ENCODE results near the gene OBSCN. TPM values are rescaled to one million over a fixed set of nuclear protein-coding genes. Genes with fewer than 3 reads are reported as not detected.

OBSCN gene
- total RNA-seq, 1 donor from 2014 or later = 25.7 TPM

GRCh38 chr1:228299901-228300300, 92.1 kb downstream of the OBSCN start:
- H3K9me3 Mint-ChIP-seq (ENCODE audit: unreplicated experiment) = peaks cover 27% of the 10 kb centered on the region
- H3K4me1 Mint-ChIP-seq (ENCODE audit: low read depth, unreplicated experiment) = no peaks in the 10 kb centered on the region
- H3K4me3 Mint-ChIP-seq (ENCODE audit: unreplicated experiment) = no peak overlapping the region
- H3K36me3 Mint-ChIP-seq (ENCODE audit: unreplicated experiment) = peaks cover 71% of the 10 kb centered on the region
- no peak for TF ChIP-seq CTCF (IDR thresholded peaks at IDR 0.05; ENCODE audit: partially characterized antibody, unreplicated experiment)
- DNase-seq = no peak
- no peak overlapping the region for H3K27ac Mint-ChIP-seq (ENCODE audit: unreplicated experiment)
- peaks cover 3% of the 10 kb centered on the region for H3K27me3 Mint-ChIP-seq (ENCODE audit: unreplicated experiment)

- DNase-seq = no peak
- H3K4me1 Mint-ChIP-seq (ENCODE audit: low read depth, unreplicated experiment) = no peaks in the 10 kb centered on the region
- no peak overlapping the region for H3K4me3 Mint-ChIP-seq (ENCODE audit: unreplicated experiment)
- peaks cover 25% of the 10 kb centered on the region for H3K9me3 Mint-ChIP-seq (ENCODE audit: unreplicated experiment)
- H3K36me3 Mint-ChIP-seq (ENCODE audit: unreplicated experiment) = peaks cover 59% of the 10 kb centered on the region
- no peak for TF ChIP-seq CTCF (IDR thresholded peaks at IDR 0.05; ENCODE audit: partially characterized antibody, unreplicated experiment)
- no peak overlapping the region for H3K27ac Mint-ChIP-seq (ENCODE audit: unreplicated experiment)
- H3K27me3 Mint-ChIP-seq (ENCODE audit: unreplicated experiment) = peaks cover 3% of the 10 kb centered on the region
These were observed 94.2 kb downstream of the OBSCN start for GRCh38 chr1:228302086-228302485.

GRCh38 chr1:228303596-228303995, 95.8 kb downstream of the OBSCN start:
- H3K9me3 Mint-ChIP-seq (ENCODE audit: unreplicated experiment) = peaks cover 17% of the 10 kb centered on the region
- TF ChIP-seq CTCF (IDR thresholded peaks at IDR 0.05; ENCODE audit: partially characterized antibody, unreplicated experiment) = no peak

GRCh38 chr1:228304225-228304624, 96.4 kb downstream of the OBSCN start:
- H3K4me1 Mint-ChIP-seq (ENCODE audit: low read depth, unreplicated experiment) = no peaks in the 10 kb centered on the region
- peaks cover 5% of the 10 kb centered on the region for H3K27me3 Mint-ChIP-seq (ENCODE audit: unreplicated experiment)
- peaks cover 47% of the 10 kb centered on the region for H3K36me3 Mint-ChIP-seq (ENCODE audit: unreplicated experiment)
- no peak overlapping the region for H3K4me3 Mint-ChIP-seq (ENCODE audit: unreplicated experiment)
- no peak for TF ChIP-seq CTCF (IDR thresholded peaks at IDR 0.05; ENCODE audit: partially characterized antibody, unreplicated experiment)
- H3K9me3 Mint-ChIP-seq (ENCODE audit: unreplicated experiment) = peaks cover 15% of the 10 kb centered on the region
- no peak overlapping the region for H3K27ac Mint-ChIP-seq (ENCODE audit: unreplicated experiment)
- no peak for DNase-seq

More at GRCh38 chr1:228303596-228303995, 95.8 kb downstream of the OBSCN start:
- H3K27ac Mint-ChIP-seq (ENCODE audit: unreplicated experiment) = no peak overlapping the region
- peaks cover 50% of the 10 kb centered on the region for H3K36me3 Mint-ChIP-seq (ENCODE audit: unreplicated experiment)
- DNase-seq = no peak
- peak overlapping the region; percentile 34 for H3K4me3 Mint-ChIP-seq (ENCODE audit: unreplicated experiment)
- no peaks in the 10 kb centered on the region for H3K4me1 Mint-ChIP-seq (ENCODE audit: low read depth, unreplicated experiment)
- peaks cover 7% of the 10 kb centered on the region for H3K27me3 Mint-ChIP-seq (ENCODE audit: unreplicated experiment)

GRCh38 chr1:228304766-228305395, 97.0 kb downstream of the OBSCN start:
- H3K4me3 Mint-ChIP-seq (ENCODE audit: unreplicated experiment) = no peak overlapping the region
- H3K36me3 Mint-ChIP-seq (ENCODE audit: unreplicated experiment) = peaks cover 43% of the 10 kb centered on the region
- peaks cover 5% of the 10 kb centered on the region for H3K27me3 Mint-ChIP-seq (ENCODE audit: unreplicated experiment)
- peaks cover 15% of the 10 kb centered on the region for H3K9me3 Mint-ChIP-seq (ENCODE audit: unreplicated experiment)
- no peak for DNase-seq
- no peaks in the 10 kb centered on the region for H3K4me1 Mint-ChIP-seq (ENCODE audit: low read depth, unreplicated experiment)
- no peak for TF ChIP-seq CTCF (IDR thresholded peaks at IDR 0.05; ENCODE audit: partially characterized antibody, unreplicated experiment)
- H3K27ac Mint-ChIP-seq (ENCODE audit: unreplicated experiment) = no peak overlapping the region

All from glutamatergic neuron (in vitro differentiated cells).